ENCODE results near the gene PPP4C.

PPP4C gene

DNA sequence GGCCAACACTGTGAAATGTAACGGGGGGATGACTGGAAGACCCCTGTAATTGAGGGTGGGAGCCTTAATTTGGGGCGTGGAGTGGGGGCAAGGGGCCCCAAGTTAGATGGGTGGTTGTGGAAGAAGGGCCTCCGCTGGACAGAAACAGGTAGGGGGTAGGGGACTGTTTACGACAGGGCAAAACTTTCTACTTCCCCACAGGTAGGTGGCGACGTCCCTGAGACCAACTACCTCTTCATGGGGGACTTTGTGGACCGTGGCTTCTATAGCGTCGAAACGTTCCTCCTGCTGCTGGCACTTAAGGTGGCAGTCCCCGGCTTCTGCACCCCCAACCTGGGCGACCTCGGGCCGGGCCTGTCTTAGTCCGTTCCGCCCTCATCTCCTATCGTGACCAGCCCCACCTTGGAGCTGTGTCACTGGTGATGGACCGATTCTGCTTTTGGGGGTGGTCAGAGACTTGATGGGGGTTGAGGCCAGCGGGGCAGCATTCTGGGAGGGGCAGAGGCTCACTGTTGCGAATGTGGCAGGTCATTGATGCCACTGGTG is 6.8 kb downstream of the PPP4C start:
- no peak for DNase-seq (ENCODE audit: low spot score)

DNA sequence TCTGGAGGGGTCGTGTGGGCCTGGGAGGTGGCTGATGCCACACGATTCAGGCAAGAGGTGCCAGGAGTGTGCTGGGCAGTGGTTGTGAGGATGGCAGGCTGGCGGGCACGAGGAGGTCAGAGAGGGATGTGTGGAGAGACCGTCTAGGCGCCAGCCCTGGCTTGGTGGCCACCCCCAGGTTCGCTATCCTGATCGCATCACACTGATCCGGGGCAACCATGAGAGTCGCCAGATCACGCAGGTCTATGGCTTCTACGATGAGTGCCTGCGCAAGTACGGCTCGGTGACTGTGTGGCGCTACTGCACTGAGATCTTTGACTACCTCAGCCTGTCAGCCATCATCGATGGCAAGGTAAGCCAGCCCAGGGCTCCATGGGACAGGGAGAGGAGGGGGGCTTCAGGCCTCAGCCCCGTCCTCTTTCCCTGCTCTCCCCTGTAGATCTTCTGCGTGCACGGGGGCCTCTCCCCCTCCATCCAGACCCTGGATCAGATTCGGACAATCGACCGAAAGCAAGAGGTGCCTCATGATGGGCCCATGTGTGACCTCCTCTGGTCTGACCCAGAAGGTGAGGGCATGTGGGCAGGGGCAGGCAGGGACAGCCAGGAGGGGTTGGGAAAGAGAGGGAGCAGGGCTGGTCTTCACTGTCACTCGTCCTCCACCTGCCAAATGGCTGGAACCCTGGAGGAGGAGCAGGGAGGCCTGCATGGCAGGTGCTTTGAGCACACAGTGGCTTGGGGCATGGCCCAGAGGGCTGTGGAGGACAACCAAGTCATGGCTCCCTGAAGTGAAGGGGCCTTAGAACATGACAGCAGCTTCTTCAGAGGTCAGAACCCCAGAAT is 7.6 kb downstream of the PPP4C start:
- no peak for DNase-seq (ENCODE audit: low spot score)

DNA sequence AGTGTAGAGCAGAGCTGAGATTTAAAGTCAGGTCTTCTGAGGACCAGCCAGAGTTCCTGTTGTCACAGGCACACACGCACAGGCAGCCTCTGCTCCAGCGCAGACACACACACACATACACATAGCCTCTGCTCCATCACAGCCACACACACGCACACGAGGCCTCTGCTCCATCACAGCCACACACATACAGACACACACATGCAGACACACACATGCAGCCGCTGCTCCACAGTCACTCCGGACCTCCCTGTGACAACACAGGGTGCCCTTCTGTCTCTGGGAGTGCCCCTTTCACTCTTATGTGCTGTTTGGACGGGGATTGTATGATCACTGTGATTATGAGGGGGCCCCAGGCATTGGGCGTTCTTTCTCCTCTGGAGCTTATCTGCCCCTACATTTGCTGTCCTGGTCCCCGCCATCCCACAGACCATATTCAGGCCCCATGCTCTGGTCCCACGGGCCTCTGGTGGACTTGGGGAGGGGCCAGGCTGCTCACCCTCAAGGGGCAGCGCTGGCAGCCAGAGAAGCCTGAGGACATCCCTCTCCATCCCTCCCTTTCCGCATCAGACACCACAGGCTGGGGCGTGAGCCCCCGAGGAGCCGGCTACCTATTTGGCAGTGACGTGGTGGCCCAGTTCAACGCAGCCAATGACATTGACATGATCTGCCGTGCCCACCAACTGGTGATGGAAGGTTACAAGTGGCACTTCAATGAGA is 8.5 kb downstream of the PPP4C start:
- DNase-seq (ENCODE audit: low spot score), result no peak

DNA sequence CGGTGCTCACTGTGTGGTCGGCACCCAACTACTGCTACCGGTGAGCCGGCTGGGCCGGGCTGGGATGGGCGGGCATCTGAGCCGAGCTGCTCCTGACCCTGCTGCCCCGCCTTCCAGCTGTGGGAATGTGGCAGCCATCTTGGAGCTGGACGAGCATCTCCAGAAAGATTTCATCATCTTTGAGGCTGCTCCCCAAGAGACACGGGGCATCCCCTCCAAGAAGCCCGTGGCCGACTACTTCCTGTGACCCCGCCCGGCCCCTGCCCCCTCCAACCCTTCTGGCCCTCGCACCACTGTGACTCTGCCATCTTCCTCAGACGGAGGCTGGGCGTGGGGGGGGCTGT is 9.0 kb downstream of the PPP4C start:
- no peak for DNase-seq (ENCODE audit: low spot score)

DNA sequence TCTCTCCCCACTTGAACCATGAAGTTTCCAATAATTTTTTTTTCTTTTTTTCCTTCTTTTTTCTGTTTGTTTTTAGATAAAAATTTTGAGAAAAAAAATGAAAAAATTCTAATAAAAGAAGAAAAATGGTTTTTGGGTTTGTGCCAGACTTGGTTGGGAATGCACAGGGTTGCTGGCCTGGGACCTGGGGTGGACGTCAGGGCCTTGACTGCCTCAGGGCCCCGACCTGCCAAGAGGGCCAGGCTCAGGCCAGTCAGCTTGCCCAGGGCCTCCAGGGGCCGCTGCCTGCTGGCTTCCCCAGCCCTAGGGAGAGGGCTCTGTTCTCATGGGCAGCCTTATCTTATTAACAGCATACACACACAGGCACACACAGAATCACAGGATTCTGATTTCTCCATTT is 9.5 kb downstream of the PPP4C start:
- DNase-seq (ENCODE audit: low spot score), result no peak

DNA sequence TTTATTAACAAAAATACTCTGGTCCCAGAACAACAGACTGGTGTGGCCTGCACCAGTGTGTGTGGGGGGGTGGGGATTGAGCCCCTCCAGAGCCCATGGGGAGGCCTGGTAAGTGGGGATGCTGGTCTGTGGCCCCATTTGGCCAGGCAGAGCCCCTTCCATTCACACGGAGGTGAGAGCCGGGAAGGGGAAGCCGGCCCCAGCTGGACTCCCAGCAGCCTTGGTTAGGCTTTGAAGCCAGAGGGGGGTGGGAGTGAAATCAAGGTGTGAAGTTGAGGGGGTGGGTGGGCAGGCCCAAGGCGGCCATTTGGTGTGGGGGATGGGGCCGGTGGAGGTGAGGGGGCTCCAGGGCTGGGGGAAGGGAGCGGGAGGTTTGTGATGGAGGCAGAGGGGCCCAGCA is 10.0 kb downstream of the PPP4C start:
- DNase-seq (ENCODE audit: low spot score), result no peak

DNA sequence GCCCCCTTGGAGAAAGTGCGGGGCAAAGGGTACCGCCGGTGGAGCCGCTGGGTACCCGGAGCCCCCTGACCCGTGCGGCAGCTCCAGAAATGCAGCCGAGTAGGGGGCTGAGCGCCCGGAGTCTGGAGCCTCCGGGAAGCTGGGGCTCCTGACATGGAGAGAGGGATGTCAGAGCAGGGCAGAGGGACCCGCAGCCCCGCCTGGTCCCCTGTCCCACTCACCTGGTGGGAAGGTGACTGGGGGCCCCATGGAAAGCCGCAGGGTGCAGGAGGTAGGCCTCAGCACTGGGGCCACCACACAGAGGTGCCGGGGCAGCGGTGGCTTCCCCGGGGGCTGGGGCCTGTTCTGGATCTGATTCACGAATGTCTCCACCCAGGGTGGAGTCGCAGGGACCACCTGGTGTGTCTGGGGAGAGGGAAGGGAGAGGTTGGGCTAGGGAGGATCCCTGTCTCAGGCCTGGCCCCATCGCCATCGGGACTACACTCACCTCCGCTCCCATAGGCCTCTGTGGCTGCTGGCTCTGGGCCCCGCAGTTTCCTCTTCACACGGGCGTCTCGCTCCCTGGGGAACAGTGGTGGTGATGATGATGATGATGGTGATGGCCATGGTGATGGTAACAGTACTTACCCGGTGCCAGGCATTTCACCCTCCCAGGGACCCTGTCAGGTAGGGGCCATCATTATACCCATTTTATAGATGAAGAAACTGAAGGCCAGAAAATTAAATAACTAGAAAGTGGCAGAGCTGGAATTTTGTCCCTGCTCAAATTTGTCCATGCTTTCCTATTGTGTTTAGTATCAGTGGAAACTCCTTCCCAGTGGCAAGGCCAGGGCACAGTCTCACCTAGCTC is 10.7 kb downstream of the PPP4C start:
- no peak for DNase-seq (ENCODE audit: low spot score)

DNA sequence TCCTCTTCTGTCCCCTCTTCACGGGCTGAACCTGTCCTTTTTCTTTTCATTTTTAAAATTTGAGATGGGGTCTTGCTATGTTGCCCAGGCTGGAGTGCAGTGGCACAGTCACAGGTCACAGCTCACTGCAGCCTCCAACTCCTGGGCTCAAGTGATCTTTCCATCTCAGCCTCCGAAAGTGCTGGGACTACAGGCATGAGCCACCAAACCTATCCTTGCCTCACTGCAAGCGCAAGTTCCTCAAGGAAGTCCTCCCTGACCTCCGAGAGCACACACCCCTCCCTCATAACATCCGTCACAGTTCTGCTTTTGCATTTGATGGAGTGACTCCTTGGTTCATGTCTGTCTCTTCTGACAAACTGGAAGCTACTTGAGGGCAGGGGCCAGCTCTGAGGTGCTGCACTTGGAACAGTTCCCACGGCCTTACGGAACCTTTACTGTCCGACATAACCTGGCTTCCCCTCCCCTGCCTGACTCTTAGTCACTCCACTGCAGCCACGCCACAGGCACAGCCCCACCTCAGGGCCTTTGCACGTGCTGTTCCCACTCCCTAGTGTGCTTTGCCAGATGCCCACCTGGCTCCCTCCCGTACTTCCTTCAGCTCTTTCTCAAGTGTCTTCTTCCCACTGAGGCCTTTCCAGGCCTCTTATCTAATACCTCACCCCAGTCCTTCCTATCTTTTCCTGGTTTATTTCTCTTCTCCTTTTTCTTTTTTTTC is 11.5 kb downstream of the PPP4C start:
- DNase-seq (ENCODE audit: low spot score), result no peak

DNA sequence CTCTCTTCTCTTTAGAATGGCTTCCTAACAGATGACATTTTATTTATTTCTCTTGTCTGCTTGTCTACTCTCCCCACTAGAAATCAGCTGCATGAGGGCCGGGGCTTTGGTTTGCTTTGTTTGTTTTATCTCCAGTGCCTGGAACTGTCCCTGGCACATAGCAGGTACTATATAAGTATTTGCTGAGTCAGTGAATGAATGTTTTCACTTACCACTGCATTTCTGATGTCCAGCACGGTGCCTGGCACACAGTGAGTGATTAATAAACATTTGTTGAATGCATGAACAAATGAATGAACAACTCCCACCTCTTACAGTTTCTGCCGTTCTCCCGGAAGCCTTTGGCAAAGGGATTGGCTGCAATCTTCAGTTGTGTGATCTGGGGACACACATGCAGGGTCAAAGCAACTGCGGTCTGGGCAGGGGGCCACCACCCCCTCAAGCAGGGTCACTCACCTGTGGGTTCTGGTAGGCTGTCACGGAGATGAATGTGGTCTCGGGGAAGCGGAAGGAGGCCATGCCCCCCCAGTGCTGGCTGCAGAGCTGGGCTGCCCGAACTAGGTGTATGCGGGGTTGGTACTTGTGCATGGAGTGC is 12.5 kb downstream of the PPP4C start:
- no peak for DNase-seq (ENCODE audit: low spot score)

DNA sequence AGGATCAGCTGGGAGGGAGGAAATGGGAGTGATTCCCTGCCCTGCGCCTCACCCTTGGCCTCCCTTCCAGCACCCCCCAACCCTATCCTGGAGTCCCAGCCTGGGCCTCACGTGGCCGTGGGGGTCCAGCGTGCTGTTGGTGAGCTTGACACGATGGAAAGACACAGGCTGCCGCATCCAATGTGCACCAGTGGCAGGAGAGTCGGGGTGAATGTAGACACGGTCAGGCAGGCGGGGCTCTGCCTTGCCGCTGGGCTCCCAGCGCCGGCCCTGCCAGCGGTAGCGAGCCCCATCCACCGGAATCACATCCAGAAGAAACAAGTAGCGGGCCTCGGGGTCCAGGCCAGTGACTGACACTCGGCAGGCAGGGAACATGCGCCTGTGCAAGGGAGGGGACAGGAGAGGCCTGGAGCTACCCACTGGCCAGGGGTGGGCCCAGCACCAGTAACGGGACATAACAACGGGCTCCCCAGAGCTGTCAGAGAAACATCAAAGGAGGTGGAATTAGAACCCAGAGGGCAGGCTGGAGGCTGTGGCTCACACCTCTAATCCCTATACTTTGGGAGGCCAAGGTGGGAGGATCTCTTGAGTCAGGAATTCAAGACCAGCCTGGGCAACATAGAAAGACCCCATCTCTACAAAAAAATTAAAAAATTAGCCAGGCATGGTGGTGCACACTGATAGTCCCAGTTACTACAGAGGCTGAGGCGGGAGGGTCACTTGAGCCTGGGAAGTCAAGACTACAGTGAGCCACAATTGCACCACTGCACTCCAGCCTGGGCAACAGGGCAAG is 13.2 kb downstream of the PPP4C start:
- no peak for DNase-seq (ENCODE audit: low spot score)

DNA sequence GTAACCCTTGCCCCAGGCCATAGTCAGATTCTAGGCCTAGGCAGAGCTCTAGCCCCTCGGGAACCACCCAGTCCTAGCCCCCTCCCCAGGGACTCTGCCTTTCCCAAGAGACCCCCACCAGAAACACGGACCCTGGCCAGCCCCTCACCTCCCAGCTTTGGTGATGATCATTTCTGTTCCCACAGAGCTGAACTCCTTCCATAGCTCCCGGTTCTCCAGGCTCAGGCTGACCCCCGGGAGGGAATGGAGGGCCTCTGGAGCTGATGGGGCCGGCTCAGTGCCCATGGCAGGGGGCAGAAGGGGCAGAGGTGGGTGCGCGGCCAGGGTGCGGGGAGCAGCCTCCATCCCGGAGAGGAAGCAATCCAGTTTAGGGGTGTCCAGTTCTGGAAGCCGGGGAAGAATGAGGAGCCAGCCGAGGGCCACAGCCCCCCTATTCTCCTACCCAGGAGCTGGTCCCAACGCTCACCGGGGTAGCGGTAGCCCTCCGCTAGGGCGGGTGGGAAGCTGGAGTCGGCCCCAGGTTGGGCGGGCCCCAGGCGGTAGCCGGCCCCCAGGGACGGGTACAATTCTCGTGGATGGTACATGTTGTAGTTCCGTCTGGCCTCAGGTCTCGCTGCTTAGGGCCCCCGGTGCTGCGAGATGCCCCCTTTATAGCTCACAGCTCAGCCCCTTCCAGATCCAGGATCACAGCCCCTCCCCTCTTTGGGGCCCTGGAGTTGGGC is 15.0 kb downstream of the PPP4C start:
- no peak for DNase-seq (ENCODE audit: low spot score)

DNA sequence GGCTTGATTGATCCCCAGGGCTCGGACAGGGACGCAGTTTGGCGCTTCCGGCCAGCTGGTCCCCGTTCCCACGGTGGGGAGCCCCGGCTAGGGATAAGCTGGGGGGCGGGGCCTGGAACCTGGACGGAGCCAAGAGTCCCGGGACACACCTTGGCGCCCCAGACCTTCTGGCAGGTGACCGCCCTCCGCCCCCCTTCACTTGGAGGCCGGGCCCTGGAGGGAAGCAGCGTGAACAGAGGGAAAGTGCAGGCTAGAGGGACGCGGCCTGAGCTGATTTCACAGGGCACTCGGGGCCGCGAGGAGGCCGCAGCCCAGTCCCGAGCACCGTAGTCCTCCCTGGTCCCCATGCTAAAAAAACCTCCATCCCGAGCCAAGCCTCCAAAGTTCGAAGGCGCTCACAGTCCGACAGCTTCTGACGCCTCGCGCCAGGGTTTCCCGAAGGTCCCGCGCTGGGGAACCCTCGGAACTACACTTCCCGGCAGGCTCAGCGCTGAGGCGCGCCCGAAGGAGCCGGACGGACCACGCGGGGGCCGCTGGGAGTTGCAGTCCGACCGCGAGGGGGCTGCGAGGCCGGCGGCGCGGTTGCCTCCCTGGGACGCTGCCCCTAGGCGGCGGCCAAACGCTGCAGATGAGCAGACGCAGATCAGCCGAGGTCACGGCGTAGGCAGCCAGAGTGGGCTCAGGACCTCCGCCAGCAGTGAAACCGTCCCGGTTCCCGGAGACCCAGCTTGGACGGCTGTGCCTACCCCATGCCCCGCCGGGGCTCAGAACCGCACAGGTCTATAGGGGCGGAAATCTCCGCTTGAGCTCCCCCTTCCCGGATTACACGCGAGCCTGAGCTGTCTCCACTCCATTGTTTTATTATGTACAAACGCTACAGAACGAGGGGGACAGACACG is 15.9 kb downstream of the PPP4C start, which contains the start of gene TBX6:
TBX6 (minus strand) TSS at position 451 of the 899 bp plus-strand sequence. CDS start 731 bp downstream, outside the sequence.
- peak; percentile 87 for DNase-seq (ENCODE audit: low spot score)

DNA sequence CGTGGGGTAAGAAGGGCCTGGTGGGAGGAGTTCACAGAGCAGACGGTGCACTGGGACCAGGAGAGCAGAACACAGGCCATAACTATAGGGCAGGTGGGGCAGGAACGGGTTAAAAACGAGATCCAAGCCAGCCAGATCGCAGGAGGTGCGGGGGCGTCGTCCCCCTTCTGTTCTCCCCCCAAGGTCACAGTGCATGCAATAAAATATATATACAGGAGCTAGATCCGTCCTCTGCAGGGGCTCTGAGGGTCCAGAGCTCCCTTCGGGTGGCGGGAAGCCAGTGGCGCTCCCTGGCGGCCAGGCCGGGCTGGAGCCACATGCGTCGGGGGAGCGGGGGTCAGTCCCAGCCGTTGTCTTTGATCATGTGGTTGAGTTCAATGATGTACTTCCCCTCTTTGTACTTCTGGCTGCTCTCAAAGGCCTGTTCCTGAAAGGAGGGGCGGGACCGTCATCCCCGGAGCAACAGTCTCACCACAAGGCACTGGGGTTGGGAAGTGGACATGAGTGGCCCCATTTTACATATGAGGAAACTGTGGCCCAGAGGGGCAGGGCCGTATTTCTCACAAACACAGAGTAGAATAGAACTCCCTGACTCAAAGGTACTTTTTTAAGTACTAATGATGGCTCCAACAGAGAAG is 16.7 kb downstream of the PPP4C start:
- DNase-seq (ENCODE audit: low spot score), result peak; percentile 93

DNA sequence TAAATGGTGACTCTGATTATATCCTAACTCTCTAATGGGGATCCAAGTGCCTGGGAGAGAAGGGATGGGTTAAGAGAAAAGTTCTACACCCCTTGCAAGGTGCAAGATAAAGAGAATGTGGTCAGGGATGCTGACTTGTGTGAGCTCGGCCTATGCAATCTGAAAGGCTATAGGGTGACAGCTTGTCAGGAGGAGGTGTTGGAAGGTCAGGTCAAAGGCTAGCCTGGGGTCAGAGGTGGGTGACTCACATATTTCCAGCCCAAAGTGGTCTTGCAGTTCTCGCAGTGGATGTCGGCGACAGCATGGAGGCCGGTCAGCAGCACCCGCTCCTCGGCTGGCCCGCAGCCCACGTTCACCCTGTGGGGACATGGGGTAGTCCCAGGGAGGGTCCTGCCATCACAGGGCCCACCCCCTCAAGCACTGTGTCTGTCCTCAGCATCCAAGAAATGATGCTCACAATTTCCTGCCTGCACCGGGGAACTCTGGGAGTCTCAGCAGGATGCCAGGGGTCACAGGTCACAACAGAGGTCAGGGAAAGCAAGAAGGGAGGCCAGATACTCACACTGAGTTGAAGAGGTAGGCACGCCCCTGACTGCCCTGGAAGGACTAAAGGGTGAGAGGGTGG is 18.9 kb downstream of the PPP4C start:
- no peak for DNase-seq (ENCODE audit: low spot score)

DNA sequence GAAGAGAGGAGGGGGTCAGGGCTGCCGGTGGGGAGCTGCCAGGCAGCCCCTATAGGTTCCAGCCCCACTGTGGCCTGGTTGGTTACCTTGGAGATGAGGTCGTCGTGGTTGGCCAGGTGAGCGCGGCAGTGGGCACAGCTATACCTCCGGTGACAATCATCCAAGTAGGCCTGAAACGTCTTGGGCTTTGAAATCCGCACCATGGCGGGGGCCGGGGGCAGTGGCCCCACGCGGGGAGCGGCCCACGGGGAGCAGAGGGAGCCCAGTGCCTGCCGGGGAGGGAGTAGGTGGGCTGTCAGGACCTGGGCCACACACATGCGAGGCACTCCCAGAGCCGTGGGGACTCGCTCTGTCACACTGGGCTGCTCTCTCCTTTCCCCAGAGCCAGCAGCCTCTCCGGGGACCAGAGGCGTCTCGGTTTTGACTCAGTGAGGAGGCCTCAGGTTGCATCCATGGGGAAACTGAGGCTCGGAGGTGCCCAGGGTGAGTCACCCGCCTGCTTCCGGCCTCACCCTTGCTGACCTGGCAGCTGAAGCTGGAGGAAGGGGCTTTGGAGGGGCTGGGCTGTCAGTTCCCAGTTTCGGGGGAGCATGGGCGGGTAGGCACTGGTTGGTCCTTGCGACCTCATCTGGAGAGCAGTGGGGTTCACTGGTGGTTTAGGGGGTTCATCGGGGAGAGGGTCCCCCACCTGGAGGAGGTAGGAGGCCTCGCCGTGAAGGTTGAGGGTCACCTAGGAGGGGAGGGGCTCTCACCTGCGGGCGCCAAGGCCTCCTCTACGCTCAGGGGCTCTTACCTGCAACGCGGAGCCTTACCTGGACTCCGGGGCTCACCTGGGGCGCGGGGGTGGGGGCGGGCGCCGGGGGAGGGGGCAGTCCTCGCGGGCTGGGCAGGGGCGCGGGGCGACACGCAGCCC is 19.6 kb downstream of the PPP4C start:
- no peak for DNase-seq (ENCODE audit: low spot score)

DNA sequence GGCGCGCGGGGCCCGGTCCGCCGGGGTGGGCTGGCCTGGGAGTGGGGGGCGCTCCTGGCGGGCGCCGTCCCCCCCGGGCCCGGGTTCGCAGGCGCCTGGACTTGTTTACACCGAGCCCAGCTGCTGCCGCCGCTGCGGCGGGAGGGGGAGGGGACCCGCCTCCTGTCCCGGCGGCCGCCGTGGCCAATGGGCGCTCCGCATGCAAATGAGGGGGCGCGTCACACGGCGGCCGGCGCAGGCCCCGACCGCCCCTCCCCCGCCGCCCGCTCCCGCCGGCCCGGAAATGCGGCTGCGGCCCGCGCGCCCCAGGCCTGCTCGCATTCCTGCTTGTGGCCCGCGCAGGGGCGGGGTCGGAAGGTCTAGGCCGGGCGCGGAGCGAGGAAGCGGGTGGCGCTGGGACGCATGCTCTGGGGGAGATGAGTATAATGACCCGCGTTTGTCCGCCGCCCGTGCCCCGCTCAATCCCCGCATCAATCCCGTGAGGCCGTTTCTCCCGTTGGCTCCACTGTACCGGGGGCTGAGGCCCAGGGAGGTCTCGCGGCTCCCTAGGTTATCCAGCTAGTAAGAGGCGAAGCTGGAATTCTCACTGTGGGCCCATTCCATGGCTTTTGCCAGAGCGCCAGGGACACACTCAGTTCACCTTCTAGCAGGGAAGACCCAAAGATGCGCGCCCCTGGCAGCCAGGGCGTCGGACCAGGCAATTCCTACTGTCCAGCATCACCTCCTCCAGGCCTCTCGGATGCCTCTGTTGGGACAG is 20.5 kb downstream of the PPP4C start, which contains the start of gene YPEL3:
YPEL3 (minus strand) TSS at position 109 of the 757 bp plus-strand sequence. CDS start 731 bp downstream, outside the sequence.
- DNase-seq (ENCODE audit: low spot score), result peak; percentile 84

Data from kidney capillary endothelial cell (primary cell).